Esophagus squamous epithelium (tissue), 4 donors: ENCODE measurements around the gene PIMREG.

ENCODE experiments used
- POLR2A ChIP-seq, 4 donors: fragments of 450-650 bp; IDR thresholded peaks; one replicate each; pipeline ENCODE4 v1.6.1; 2017; ENCODE audit warnings: antibody characterized with exemption in 4 of 4, mild to moderate bottlenecking in 4 of 4, moderate library complexity in 3 of 4
- TF ChIP-seq, protein P1 (sequence below), 6 experiments: fragments of 450-650 bp in 4 of 6; fragments of 200-600 bp in 2 of 6; sonication (generic) in 2 of 6; IDR thresholded peaks; one replicate each; pipeline ENCODE4 v1.5.1; 2016 to 2019; ENCODE audit warnings: antibody characterized with exemption in 6 of 6, mild to moderate bottlenecking in 4 of 6, moderate library complexity in 4 of 6

DNA sequence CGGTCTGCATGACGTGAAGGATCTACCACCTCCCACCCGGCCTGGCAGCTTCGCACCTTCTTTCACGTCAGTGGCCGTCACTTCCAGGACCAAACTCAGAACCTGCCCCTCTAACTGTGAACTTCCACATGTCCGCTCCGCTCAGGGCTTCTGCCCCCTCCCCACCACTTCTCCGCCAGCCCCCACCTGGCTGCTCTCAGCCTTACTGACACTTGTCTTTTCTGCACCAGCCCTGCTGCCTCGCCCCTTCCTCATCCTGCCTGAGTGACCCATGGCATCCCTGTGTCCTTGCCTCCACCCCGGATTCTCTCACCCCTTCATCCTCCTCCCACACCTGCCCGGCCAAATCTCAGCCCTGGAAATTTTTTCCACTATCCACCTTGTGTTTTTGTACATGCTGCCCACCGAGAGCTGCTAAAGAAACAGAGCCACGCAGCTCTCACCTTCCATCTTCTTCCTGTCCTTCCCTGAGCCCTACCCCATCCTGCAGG is 14.2 kb downstream of the PIMREG start:
- TF ChIP-seq, protein P1, sequence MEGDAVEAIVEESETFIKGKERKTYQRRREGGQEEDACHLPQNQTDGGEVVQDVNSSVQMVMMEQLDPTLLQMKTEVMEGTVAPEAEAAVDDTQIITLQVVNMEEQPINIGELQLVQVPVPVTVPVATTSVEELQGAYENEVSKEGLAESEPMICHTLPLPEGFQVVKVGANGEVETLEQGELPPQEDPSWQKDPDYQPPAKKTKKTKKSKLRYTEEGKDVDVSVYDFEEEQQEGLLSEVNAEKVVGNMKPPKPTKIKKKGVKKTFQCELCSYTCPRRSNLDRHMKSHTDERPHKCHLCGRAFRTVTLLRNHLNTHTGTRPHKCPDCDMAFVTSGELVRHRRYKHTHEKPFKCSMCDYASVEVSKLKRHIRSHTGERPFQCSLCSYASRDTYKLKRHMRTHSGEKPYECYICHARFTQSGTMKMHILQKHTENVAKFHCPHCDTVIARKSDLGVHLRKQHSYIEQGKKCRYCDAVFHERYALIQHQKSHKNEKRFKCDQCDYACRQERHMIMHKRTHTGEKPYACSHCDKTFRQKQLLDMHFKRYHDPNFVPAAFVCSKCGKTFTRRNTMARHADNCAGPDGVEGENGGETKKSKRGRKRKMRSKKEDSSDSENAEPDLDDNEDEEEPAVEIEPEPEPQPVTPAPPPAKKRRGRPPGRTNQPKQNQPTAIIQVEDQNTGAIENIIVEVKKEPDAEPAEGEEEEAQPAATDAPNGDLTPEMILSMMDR (IDR thresholded peaks at IDR 0.05): no peak
- TF ChIP-seq POLR2A (IDR thresholded peaks at IDR 0.05): no peak
